ENCODE data around the gene FFAR3.
"Not testable (repeated sequence)": the region's sequence is repeated elsewhere in the genome, so short reads cannot be mapped to it uniquely, and the experiment has no call there.

Gene FFAR3

GRCh38 chr19:35401416-35401815 is 43.2 kb downstream of the FFAR3 start:
- not testable (repeated sequence) for DNase-seq (ENCODE audit: low read depth)

- DNase-seq (ENCODE audit: low read depth): no peak
Measured at GRCh38 chr19:35403116-35403760, 45.0 kb downstream of the FFAR3 start.

- DNase-seq (ENCODE audit: low read depth): no peak
Measured at GRCh38 chr19:35404879-35405622, 46.8 kb downstream of the FFAR3 start.

- DNase-seq (ENCODE audit: low read depth): no peak
Measured at GRCh38 chr19:35407619-35408018, 49.4 kb downstream of the FFAR3 start.

GRCh38 chr19:35408284-35409171 is 50.3 kb downstream of the FFAR3 start:
- no peak for DNase-seq (ENCODE audit: low read depth)

- no peak for DNase-seq (ENCODE audit: low read depth)
Measured at GRCh38 chr19:35409191-35409590, 50.9 kb downstream of the FFAR3 start.

Measured in stimulated activated CD8-positive, alpha-beta memory T cell treated with anti-CD3 and anti-CD28 coated beads, Interleukin-15, amount 100 ng/mL, for 1 hour (primary cell).